K562 (cell line): ENCODE results near the gene LCE2B. TPM values are rescaled to one million over a fixed set of nuclear protein-coding genes. Genes with fewer than 3 reads are reported as not detected.

Experiments
- ATAC-seq: fragments of 200-7000 bp; cut with Tn5 transposase; 3 replicates; pipeline ENCODE4 v1.9.1; 2020; ENCODE audit warnings: moderate library complexity
- BruUV-seq: library from RNA; stranded (reverse); fragments of 400-500 nt; replicated peaks from 2 replicates; lab custom pipeline; 2021; lab: Mats Ljungman, UMichigan
- CTCF ChIA-PET: fragments of 300-600 bp; formaldehyde crosslinking; extraction: SDS; loops from one replicate; lab custom pipeline; 2021; ENCODE audit warnings: low intra/inter-chr PET ratio; lab: Yijun Ruan, JAX
- POLR2A ChIA-PET: fragments of 300-600, 350-650 bp; sonication (Branson Sonifier 250); formaldehyde crosslinking; extraction: SDS; loops from one replicate; lab custom pipeline; 2021; ENCODE audit warnings: antibody characterized with exemption, inconsistent platforms; lab: Yijun Ruan, JAX
- DNase-seq, 4 experiments: peaks; one replicate each; pipeline versions ENCODE4 v3.0.0 to v3.0.0-alpha.2; 2011 to 2018; ENCODE audit warnings: low spot score in 3 of 4, mixed read lengths in 3 of 4; ENCODE audit errors: extremely low read depth in 1 of 4
- FAIRE-seq: peaks from 2 replicates; lab custom pipeline; 2011; peaks lifted over from hg19 to GRCh38; lab: Jason Lieb, UNC
- H2AFZ ChIP-seq: 2 replicates; pipeline ENCODE4 v1.6.0; 2011; ENCODE audit warnings: low read depth, low read length, control low read depth, inconsistent platforms
- H3K27ac ChIP-seq: fragments of 200-600 bp; 3 replicates; pipeline ENCODE4 v1.8.0; 2011; ENCODE audit warnings: low read depth, mild to moderate bottlenecking, control low read depth, inconsistent platforms, low read length, moderate library complexity, mixed read lengths; ENCODE audit errors: extremely low read depth
- H3K27me3 ChIP-seq, 2 experiments: fragments of 300-600 bp in 1 of 2; 2 replicates in 1 of 2; 3 replicates in 1 of 2; pipeline versions ENCODE4 v1.6.0 to v1.8.0; 2011; ENCODE audit warnings: inconsistent platforms in 2 of 2, low read length in 2 of 2, mild to moderate bottlenecking in 1 of 2, mixed read lengths in 1 of 2, moderate library complexity in 1 of 2; ENCODE audit not compliant: control insufficient read depth in 2 of 2, insufficient read depth in 2 of 2
- H3K36me3 ChIP-seq: fragments of 300-600 bp; 3 replicates; pipeline ENCODE4 v1.8.0; 2011; ENCODE audit warnings: mild to moderate bottlenecking, low read length, inconsistent platforms; ENCODE audit not compliant: control insufficient read depth, insufficient read depth
- H3K4me1 ChIP-seq, 2 experiments: fragments of 200-600 bp in 1 of 2; replicated peaks in 1 of 2; 2 replicates in 1 of 2; 3 replicates in 1 of 2; pipeline versions ENCODE4 v1.5.1 to v1.8.0; 2011; ENCODE audit warnings: inconsistent platforms in 2 of 2, low read length in 2 of 2, mild to moderate bottlenecking in 1 of 2, mixed read lengths in 1 of 2, moderate library complexity in 1 of 2; ENCODE audit not compliant: control insufficient read depth in 2 of 2, insufficient read depth in 2 of 2
- H3K4me2 ChIP-seq: 2 replicates; pipeline ENCODE4 v1.6.1; 2011; ENCODE audit warnings: low read length, control low read depth, inconsistent platforms, mixed read lengths; ENCODE audit not compliant: insufficient read depth
- H3K4me3 ChIP-seq: fragments of 200-600 bp; sonication (generic), shearing (Covaris generic); 2 replicates; pipeline ENCODE4 v1.5.1; 2016; ENCODE audit warnings: control low read depth, inconsistent platforms
- H3K79me2 ChIP-seq: fragments of 200-600 bp; 3 replicates; pipeline ENCODE4 v1.8.0; 2011; ENCODE audit warnings: low read length, inconsistent platforms; ENCODE audit not compliant: control insufficient read depth, insufficient read depth
- H3K9ac ChIP-seq, 2 experiments: 2 replicates each; pipeline versions ENCODE4 v1.6.0 to v1.6.1; 2011; ENCODE audit warnings: low read depth in 2 of 2, low read length in 2 of 2, control low read depth in 1 of 2, inconsistent platforms in 1 of 2, mild to moderate bottlenecking in 1 of 2, mixed read lengths in 1 of 2; ENCODE audit not compliant: insufficient read depth in 1 of 2
- H3K9me1 ChIP-seq: one replicate; pipeline ENCODE4 v1.6.0; 2011; ENCODE audit warnings: inconsistent platforms, mild to moderate bottlenecking, low read length, moderate library complexity; ENCODE audit not compliant: control insufficient read depth, insufficient read depth
- H3K9me3 ChIP-seq: replicated peaks from 2 replicates; pipeline ENCODE4 v1.5.1; 2011; ENCODE audit warnings: low read depth, low read length, inconsistent platforms; ENCODE audit not compliant: control insufficient read depth, insufficient read depth
- H4K20me1 ChIP-seq: replicated peaks from 2 replicates; pipeline ENCODE4 v1.6.1; 2011; ENCODE audit warnings: low read length, inconsistent platforms, mixed read lengths; ENCODE audit not compliant: control insufficient read depth, insufficient read depth
- BRCA1 ChIP-seq, 2 experiments: fragments of 450-650 bp in 1 of 2; sonication (generic) in 1 of 2; formaldehyde crosslinking in 1 of 2; IDR thresholded peaks; 2 replicates each; pipeline versions ENCODE4 v1.5.0 to v1.6.1; 2017 to 2020; ENCODE audit warnings: mild to moderate bottlenecking in 1 of 2, missing genetic modification reagents in 1 of 2
- CHCHD3 ChIP-seq: fragments of 250-450 bp; sonication (Bioruptor Pico); IDR thresholded peaks from 2 replicates; pipeline ENCODE4 v2.1.2; 2022; ENCODE audit warnings: mild to moderate bottlenecking
- ESRRA ChIP-seq: fragments of 450-650 bp; IDR thresholded peaks from 2 replicates; pipeline ENCODE4 v1.6.1; 2014; ENCODE audit warnings: low read depth, mild to moderate bottlenecking, moderate library complexity, borderline replicate concordance
- FIP1L1 ChIP-seq: fragments of 200-400 bp; formaldehyde crosslinking; IDR thresholded peaks from 2 replicates; pipeline ENCODE4 v1.6.1; 2018; ENCODE audit warnings: mild to moderate bottlenecking, low read depth, low read length; ENCODE audit not compliant: poor library complexity, severe bottlenecking
- GTF2A2 ChIP-seq: IDR thresholded peaks from 2 replicates; pipeline ENCODE4 v1.6.1; 2016; ENCODE audit warnings: mild to moderate bottlenecking, missing genetic modification characterization, missing compliant biosample characterization
- NCOA1 ChIP-seq: fragments of 450-650 bp; IDR thresholded peaks from 2 replicates; pipeline ENCODE4 v1.6.1; 2016; ENCODE audit warnings: low read depth
- PHTF2 ChIP-seq: fragments of 250-450 bp; sonication (Bioruptor Pico); IDR thresholded peaks from 2 replicates; pipeline ENCODE4 v1.5.0; 2021; ENCODE audit warnings: mild to moderate bottlenecking
- PTBP1 ChIP-seq: fragments of 200-400 bp; formaldehyde crosslinking; IDR thresholded peaks from 2 replicates; pipeline ENCODE4 v1.6.1; 2017; ENCODE audit warnings: low read depth, low read length
- RHOXF2B ChIP-seq: fragments of 250-450 bp; sonication (Bioruptor Pico); conservative IDR thresholded peaks from 2 replicates; pipeline ENCODE4 v1.5.1; 2021
- SAP30 ChIP-seq: fragments of 200-600 bp; sonication (generic); IDR thresholded peaks from 2 replicates; pipeline ENCODE4 v1.6.1; 2012; ENCODE audit warnings: borderline replicate concordance, low read depth, mild to moderate bottlenecking, moderate library complexity, low read length, control low read depth, inconsistent platforms; ENCODE audit not compliant: insufficient read depth, poor library complexity, severe bottlenecking
- SMARCE1 ChIP-seq: fragments of 450-650 bp; IDR thresholded peaks from 2 replicates; pipeline ENCODE4 v1.7.1; 2016; ENCODE audit warnings: mild to moderate bottlenecking
- TCF15 ChIP-seq: fragments of 250-450 bp; sonication (Bioruptor Pico); IDR thresholded peaks from 2 replicates; pipeline ENCODE4 v1.8.0; 2022; ENCODE audit warnings: moderate library complexity, mild to moderate bottlenecking, inconsistent platforms
- TCF7 ChIP-seq: sonication (generic); IDR thresholded peaks from 2 replicates; pipeline ENCODE4 v1.6.1; 2016; ENCODE audit warnings: antibody characterized with exemption, borderline replicate concordance
- ZBTB8A ChIP-seq: fragments of 450-650 bp; IDR thresholded peaks from 2 replicates; pipeline ENCODE4 v1.6.1; 2018; ENCODE audit warnings: mild to moderate bottlenecking, moderate library complexity; ENCODE audit not compliant: partially characterized antibody
- ZNF740 ChIP-seq, 3 experiments: fragments of 200-800 bp in 1 of 3; sonication (Bioruptor generic) in 1 of 3; sonication (generic) in 1 of 3; formaldehyde crosslinking in 1 of 3; IDR thresholded peaks; 2 replicates each; pipeline versions ENCODE4 v1.6.1 to v1.8.0; 2016 to 2022; ENCODE audit warnings: mild to moderate bottlenecking in 2 of 3, missing compliant biosample characterization in 2 of 3, missing genetic modification characterization in 2 of 3, missing genetic modification reagents in 1 of 3
- ZNF785 ChIP-seq: fragments of 250-450 bp; sonication (Bioruptor Pico); IDR thresholded peaks from 2 replicates; pipeline ENCODE4 v1.4.0; 2020; ENCODE audit warnings: mild to moderate bottlenecking
- WGBS: fragments of 100-300 bp; shearing (Covaris generic); methylation state at CpG from one replicate; pipeline ENCODE4 v1.1.6; 2016; ENCODE audit warnings: low coverage, mixed read lengths; ENCODE audit not compliant: insufficient coverage; ENCODE audit errors: missing lambda C conversion rate; 5-methylcytosine and 5-hydroxymethylcytosine counted together
- in situ Hi-C: fragments of 300-500 bp; cut with MboI; formaldehyde crosslinking; loops from 4 replicates; pipeline ENCODE4 v1.15.0; 2018; ENCODE audit warnings: inconsistent platforms, mixed read lengths
- intact Hi-C: fragments of 100-400 bp; cut with micrococcal nuclease; formaldehyde crosslinking; loops from 2 replicates; pipeline ENCODE4 v1.14.2; 2022
- polyA plus RNA-seq, 8 experiments: library from polyadenylated mRNA; depleted of rRNA in 4 of 8; stranded (reverse) in 5 of 8; unstranded in 3 of 8; fragments of >200 nt; fragmentation: Nextera tagmentation in 2 of 8; fragmentation: Illumina TruSeq in 1 of 8; extraction: Ambion mirVana in 2 of 8; extraction: Trizol in 1 of 8; gene quantifications; 2 replicates each; pipeline versions ENCODE4 v1.2.1 to v1.2.3, GENCODE V29; 2011 to 2014; ENCODE audit warnings: inconsistent platforms in 1 of 8, missing spikeins in 1 of 8
- total RNA-seq, 7 experiments: library from RNA; depleted of rRNA in 6 of 7; stranded (reverse); fragments of >200 nt in 6 of 7; fragmentation: Illumina TruSeq in 2 of 7; extraction: Trizol in 2 of 7; gene quantifications; 2 replicates each; pipeline versions ENCODE4 v1.2.1 to v1.2.3, GENCODE V29; 2011 to 2021; ENCODE audit warnings: low replicate concordance in 1 of 7

LCE2B gene
- total and polyA plus RNA-seq, 9 of the 15 experiments (the other 6 are each of a cell fraction or from before 2014, with no cell fraction given): not detected

- Histone ChIP-seq H4K20me1 (no peaks in the 10 kb centered on the region), H3K4me2 (no peak within 1 kb of the TSS), H3K4me1 (no peaks in the 10 kb centered on the region), H3K9ac (no peak within 1 kb of the TSS), H3K79me2 (no peaks in the 10 kb centered on the region), H3K27me3 (no peaks in the 10 kb centered on the region), H3K36me3 (no peaks in the 10 kb centered on the region), H3K9me3 (no peaks in the 10 kb centered on the region), H2AFZ (no peak within 1 kb of the TSS), H3K9me1 (no peaks in the 10 kb centered on the region), H3K4me3 (no peak within 1 kb of the TSS), H3K27ac (no peak within 1 kb of the TSS)
- no TSS peak for BruUV-seq
- ATAC-seq (no peak), DNase-seq (no peak), FAIRE-seq (no peak)
- 4% methylated on average over 3 of the region's 3 CpGs for WGBS
- TF ChIP-seq FIP1L1 (no peak), TCF15 (CRISPR knock-in tag) (no peak), SAP30 (no peak), ZBTB8A (no peak), NCOA1 (no peak), CHCHD3 (CRISPR knock-in tag) (no peak), PTBP1 (no peak), RHOXF2B (CRISPR knock-in tag) (no peak), TCF7 (no peak), BRCA1 (IDR thresholded peaks at IDR 0.05) (no peak), BRCA1 (CRISPR knock-in tag; IDR thresholded peaks at IDR 0.05) (no peak), GTF2A2 (tag) (no peak), ZNF785 (CRISPR knock-in tag) (no peak), ZNF740 (CRISPR knock-in tag; IDR thresholded peaks at IDR 0.05) (no peak), ZNF740 (tag; IDR thresholded peaks at IDR 0.05) (no peak), PHTF2 (CRISPR knock-in tag) (no peak), SMARCE1 (no peak), ESRRA (no peak)
- ChIA-PET POLR2A (interaction anchor here (0.5 kb wide), 1 partner anchor 13 kb away, joined by 3 read pairs; no protein-coding TSS in a partner anchor), CTCF (no interaction called here)
- intact Hi-C loops: no loop called here
- in situ Hi-C loops: no loop called here
Measured at GRCh38 chr1:152663098-152663497, 22.8 kb upstream of the LCE2B start, which contains the start of gene LCE2D. Gene LCE2D (plus strand): TSS chr1:152663380. CDS start chr1:152664106, 726 bp downstream.
